HUES64 (cell line): Measurements from ENCODE around the gene POLR1A.

ENCODE experiments used
- H3K27ac ChIP-seq: 2 replicates; pipeline ENCODE4 v1.7.0; 2013; ENCODE audit warnings: low read depth, low read length, inconsistent platforms
- H3K27me3 ChIP-seq: 2 replicates; pipeline ENCODE4 v1.6.1; 2013; ENCODE audit warnings: mild to moderate bottlenecking, low read length; ENCODE audit not compliant: insufficient read depth
- H3K36me3 ChIP-seq: 2 replicates; pipeline ENCODE4 v1.6.1; 2013; ENCODE audit warnings: mild to moderate bottlenecking, low read length; ENCODE audit not compliant: insufficient read depth
- H3K4me1 ChIP-seq: 2 replicates; pipeline ENCODE4 v1.6.1; 2013; ENCODE audit warnings: mild to moderate bottlenecking, low read length, moderate library complexity; ENCODE audit not compliant: insufficient read depth
- H3K4me3 ChIP-seq: 2 replicates; pipeline ENCODE4 v1.5.1; 2013; ENCODE audit warnings: mild to moderate bottlenecking, low read length, moderate library complexity
- H3K9ac ChIP-seq: 2 replicates; pipeline ENCODE4 v1.6.1; 2013; ENCODE audit warnings: mild to moderate bottlenecking, low read depth, low read length
- H3K9me3 ChIP-seq: 2 replicates; pipeline ENCODE4 v1.6.1; 2013; ENCODE audit warnings: low read depth, low read length; ENCODE audit not compliant: insufficient read depth
- WGBS: fragments of 150-250, 120-280 bp; methylation state at CpG from one replicate; pipeline ENCODE4 v1.1.7; 2013; ENCODE audit warnings: missing lambda C conversion rate; 5-methylcytosine and 5-hydroxymethylcytosine counted together

POLR1A gene

DNA sequence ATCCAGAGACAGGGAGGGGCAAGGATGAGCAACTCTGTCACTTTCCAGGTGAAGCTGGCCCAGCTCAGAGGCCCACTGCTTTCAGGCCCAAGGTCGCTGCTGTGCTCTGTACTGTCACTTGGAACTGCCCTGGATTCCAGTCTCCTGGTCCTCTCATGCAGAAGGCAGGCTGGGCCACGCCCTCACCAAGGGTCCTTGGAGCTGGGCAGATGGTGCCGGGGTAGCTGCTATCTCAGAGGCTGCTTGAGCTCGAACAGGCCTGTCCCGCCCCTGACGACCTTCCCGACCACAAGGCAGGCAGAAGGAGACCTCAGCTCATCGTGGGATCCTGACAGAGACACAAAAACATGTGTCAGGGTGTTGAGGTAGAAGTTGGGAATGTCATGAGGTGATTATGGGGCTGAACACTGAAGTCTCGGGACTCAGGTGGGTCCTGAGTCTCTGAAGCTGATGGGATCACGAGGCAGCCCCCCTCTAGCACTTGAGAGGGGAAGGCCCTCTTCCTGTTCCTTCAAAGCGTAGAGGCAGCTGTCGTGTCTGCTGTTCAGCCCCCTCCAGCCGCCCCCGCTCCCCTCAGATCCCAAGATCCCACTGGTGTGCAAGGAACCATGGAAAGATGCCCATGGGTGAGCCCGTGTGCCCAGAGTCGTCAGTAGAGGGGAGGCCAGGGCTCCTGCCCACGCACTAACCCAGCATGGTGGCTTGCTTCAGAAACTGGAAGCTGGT lies 78.3 kb downstream of the POLR1A start:
- Histone ChIP-seq H3K4me1 (no peaks in the 10 kb centered on the region), H3K9me3 (no peaks in the 10 kb centered on the region), H3K9ac (no peak overlapping the region), H3K27ac (no peak overlapping the region), H3K4me3 (no peak overlapping the region), H3K36me3 (peaks cover 81% of the 10 kb centered on the region), H3K27me3 (no peaks in the 10 kb centered on the region)
- WGBS, result 95% methylated on average over 17 of the region's 17 CpGs

DNA sequence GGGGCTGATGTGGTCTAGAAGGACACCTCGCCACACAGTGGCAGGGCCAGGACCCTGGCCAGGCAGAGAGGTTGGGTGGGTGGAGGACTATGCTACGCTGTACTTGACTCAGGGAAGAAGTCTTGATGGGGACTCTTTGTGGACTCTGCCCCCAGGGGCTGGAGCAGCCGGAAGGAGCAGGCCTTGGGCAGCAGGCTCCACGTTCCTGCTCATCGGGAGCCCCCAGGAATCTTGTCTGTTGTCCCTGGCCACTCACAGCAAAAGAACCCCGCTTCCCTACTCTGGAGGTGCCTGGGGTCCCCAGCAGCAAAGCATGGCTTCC lies 79.0 kb downstream of the POLR1A start:
- Histone ChIP-seq H3K36me3 (peaks cover 74% of the 10 kb centered on the region), H3K4me3 (no peak overlapping the region), H3K4me1 (no peaks in the 10 kb centered on the region), H3K9ac (no peak overlapping the region), H3K27ac (no peak overlapping the region), H3K27me3 (no peaks in the 10 kb centered on the region), H3K9me3 (no peaks in the 10 kb centered on the region)
- 94% methylated on average over 6 of the region's 6 CpGs for WGBS

DNA sequence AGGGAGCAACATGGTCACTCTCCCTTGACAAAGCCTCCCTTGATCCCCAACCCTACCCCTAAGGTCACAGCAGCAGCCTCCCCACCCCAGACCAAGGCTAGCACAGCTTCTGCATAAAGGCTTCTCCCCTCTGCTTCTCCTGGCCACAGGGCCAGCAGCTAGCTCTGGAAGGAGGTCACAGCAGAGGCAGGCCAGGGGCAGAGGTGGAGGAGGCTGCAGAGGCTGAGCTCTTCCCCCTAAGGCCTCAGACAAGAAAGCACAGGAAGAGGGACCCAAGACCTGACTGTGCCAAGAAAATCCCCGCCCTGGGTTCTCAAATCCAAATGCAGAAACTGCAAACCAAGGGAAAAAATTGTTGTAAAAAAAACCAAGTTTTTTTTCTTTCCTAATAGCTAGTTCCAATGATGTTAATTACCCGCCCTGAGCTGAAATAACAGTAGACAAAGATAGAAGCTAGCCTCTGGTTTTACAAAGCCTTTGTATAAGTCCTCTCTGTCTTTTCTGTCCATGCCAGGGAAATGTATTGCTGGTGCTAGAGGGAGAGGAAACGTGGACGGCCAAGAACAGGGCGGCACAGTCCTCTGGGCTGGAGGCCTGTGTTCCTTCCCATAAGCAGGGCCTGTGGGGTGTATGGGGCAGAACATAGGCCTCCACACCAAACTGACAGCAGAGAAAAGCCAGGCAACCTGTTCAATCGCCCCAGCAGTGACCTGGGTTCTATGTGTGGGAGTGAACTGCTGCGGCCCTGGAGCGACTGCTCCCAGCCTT lies 79.5 kb downstream of the POLR1A start:
- no peaks in the 10 kb centered on the region for H3K4me1 ChIP-seq
- no peak overlapping the region for H3K27ac ChIP-seq
- 93% methylated on average over 8 of the region's 8 CpGs for WGBS
- no peaks in the 10 kb centered on the region for H3K27me3 ChIP-seq
- no peak overlapping the region for H3K4me3 ChIP-seq
- H3K9me3 ChIP-seq, result no peaks in the 10 kb centered on the region
- peaks cover 69% of the 10 kb centered on the region for H3K36me3 ChIP-seq
- H3K9ac ChIP-seq, result no peak overlapping the region

DNA sequence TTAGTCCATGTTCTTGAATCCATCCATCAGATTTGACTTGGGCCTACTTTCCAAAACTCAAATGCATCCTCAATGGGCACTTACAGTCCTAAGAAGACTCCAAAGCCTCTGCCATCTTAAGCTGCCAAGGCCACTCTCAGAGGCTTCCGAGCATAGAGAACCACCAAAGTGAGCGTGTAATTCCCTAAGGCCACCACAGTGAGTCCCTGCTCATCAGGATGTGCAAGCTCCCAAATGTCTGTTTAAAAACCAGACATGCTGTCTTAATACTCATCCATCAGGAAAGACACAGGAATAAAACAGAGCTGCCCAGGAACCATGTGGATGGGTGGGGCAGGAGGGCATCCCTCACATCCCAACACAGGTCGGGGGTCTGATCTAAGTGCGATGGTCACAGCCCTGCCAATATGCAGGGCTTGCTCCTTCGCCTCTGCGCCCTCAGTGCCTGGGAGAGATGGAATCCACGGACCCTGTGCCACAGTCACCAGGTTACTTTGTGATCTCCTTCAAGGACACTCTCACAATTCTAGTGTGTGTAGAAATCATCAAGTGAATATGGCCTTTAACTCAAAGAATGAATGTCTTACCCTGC lies 80.4 kb downstream of the POLR1A start:
- Histone ChIP-seq H3K4me3 (no peak overlapping the region), H3K4me1 (no peaks in the 10 kb centered on the region), H3K36me3 (peaks cover 60% of the 10 kb centered on the region), H3K9ac (no peak overlapping the region), H3K27ac (no peak overlapping the region), H3K27me3 (no peaks in the 10 kb centered on the region), H3K9me3 (no peaks in the 10 kb centered on the region)
- WGBS, result 98% methylated on average over 7 of the region's 7 CpGs

DNA sequence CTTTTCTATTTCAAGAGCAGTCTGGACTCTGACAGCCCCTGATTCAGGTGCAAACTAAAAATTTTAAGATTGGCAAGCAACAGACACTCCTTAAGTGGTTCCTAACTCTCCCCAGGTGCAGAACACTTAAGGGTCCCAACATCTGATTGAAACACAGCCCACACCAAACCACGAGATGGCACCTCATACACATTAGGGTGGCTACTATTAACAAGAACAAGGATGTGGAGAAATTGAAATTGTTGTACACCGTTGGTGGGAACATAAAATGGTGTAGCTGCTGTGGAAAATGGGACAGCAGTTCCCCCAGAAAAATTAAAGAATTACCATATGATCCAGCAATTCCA lies 82.3 kb downstream of the POLR1A start:
- Histone ChIP-seq H3K27ac (no peak overlapping the region), H3K36me3 (peaks cover 40% of the 10 kb centered on the region), H3K4me1 (no peaks in the 10 kb centered on the region), H3K4me3 (no peak overlapping the region), H3K27me3 (no peaks in the 10 kb centered on the region), H3K9ac (no peak overlapping the region), H3K9me3 (no peaks in the 10 kb centered on the region)
- WGBS, result 100% methylated on average over 2 of the region's 2 CpGs

DNA sequence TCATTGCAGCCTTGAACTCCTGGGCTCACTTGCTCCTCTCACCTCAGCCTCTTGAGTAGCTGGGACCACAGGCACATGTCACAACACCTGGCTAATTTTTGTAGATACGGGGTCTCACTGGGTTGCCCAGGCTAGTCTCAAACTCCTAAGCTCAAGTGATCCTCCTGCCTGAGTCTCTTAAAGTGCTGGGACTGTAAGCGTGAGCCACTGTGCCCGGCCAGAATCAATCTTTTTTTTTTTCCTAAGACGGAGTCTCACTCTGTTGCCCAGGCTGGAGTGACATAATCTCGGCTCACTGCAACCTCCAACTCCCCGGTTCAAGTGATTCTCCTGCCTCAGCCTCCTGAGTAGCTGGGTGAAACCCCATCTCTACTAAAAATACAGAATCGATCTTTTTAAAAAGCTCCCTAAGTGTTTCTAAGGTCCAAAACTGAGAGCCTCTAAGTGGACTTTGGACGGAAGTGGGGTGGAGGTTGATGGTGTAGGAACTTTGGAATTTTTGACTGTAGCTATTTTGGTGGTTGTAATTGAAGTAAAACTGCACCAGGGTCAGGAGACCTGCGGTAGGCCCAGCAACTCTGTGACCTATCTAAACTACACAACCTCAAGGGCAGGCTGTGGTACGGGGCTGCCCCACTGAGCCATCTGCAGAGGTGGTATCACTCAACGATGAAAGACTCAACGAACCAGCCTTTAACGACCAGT lies 82.9 kb downstream of the POLR1A start:
- Histone ChIP-seq H3K27me3 (no peaks in the 10 kb centered on the region), H3K4me3 (no peak overlapping the region), H3K9ac (no peak overlapping the region), H3K27ac (no peak overlapping the region), H3K4me1 (no peaks in the 10 kb centered on the region), H3K36me3 (peaks cover 35% of the 10 kb centered on the region), H3K9me3 (no peaks in the 10 kb centered on the region)
- 93% methylated on average over 13 of the region's 13 CpGs for WGBS

DNA sequence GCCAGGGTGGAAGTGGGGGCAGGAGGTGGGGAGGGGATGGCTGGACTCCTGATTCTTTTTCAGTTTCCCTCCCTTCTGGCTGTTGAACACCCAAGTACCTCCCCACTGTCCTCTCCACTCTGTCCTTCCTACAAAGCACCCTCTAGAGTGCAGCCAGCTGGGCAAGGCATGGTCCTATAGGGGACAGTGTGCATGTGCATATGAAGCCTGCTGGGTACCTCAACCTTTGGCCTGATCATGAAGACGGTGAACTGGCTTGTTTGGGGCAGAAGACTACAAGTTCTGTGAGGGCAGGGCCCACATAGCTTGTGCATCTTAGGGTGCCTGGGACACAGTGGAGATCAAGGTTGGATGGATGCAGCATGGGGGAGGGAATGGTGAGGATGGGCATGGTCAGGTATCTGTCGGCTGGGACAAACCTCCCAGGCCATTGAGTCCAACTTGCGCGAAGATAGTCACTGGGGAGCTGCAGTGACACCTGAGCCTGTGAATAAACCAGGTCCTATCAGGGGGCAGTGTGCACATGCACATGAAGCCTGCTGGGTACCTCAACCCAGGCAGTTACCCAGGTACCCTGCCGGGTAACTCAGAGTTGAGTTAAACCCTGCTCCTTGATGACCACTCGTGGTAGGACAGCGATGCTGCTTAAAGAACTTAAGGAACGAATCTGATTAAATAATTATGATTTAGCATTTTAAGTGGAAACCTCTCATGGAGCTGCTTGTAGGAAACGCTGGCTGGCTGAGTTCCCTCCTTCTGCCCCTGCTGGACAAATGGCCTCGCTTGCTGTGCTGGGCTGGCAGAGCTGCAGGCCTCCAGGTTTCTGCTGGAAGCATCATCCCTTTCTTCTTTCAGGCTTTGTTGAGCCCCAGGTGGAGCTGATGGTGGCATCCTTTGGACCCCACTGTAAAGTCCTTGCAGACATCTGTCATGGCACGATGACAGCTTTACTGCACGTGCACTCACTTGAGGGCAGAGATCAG lies 84.0 kb downstream of the POLR1A start:
- WGBS, result 93% methylated on average over 12 of the region's 12 CpGs
- H3K36me3 ChIP-seq, result peaks cover 24% of the 10 kb centered on the region
- no peak overlapping the region for H3K9ac ChIP-seq
- H3K4me3 ChIP-seq, result no peak overlapping the region
- no peak overlapping the region for H3K27ac ChIP-seq
- H3K9me3 ChIP-seq, result no peaks in the 10 kb centered on the region
- no peaks in the 10 kb centered on the region for H3K4me1 ChIP-seq
- no peaks in the 10 kb centered on the region for H3K27me3 ChIP-seq

DNA sequence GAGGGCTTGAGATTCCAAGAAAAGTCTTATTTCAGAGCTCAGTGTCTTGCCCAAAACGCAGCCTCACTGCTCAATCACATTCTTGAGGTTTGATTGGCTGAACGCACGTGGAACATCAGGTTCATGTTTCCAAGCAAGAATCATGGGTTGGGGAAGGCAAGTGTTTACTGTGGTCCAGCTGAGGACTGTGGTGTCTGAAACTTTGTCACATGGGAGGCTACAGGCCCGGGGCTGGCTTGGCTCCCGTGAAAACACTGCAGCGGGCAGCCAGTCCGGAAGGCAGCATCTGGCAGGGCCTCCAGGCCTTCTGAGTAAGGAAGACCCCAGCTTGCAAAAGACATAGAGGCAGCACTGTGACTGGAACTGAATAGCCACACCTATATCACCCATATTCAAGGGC lies 84.7 kb downstream of the POLR1A start:
- Histone ChIP-seq H3K4me3 (no peak overlapping the region), H3K27ac (no peak overlapping the region), H3K36me3 (peaks cover 17% of the 10 kb centered on the region), H3K9ac (no peak overlapping the region), H3K27me3 (no peaks in the 10 kb centered on the region), H3K4me1 (no peaks in the 10 kb centered on the region), H3K9me3 (no peaks in the 10 kb centered on the region)
- 92% methylated on average over 7 of the region's 7 CpGs for WGBS

DNA sequence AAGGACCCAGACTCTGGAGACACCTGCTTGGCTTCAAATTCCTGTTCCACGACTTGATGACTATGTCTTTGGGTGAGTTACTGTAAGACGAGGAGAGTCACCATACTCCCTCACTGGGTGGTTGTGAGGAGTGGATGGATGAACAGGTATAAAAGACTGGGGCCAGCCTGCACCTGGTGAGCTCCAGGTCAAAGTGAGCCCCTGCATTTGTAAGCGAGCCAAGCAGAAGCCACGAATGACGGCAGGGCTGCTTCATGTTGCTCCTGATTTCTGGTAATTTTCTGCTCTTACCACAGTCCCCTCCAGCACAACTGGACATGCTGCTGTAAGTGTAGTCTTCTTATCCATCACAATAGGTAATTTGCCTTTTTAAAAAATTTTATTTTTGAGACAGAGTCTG lies 86.6 kb downstream of the POLR1A start:
- Histone ChIP-seq H3K4me1 (no peaks in the 10 kb centered on the region), H3K27ac (no peak overlapping the region), H3K9me3 (0 out of 2 replicates have a peak, but pooled peaks cover 11% of the 10 kb centered on the region), H3K4me3 (no peak overlapping the region), H3K9ac (no peak overlapping the region), H3K27me3 (no peaks in the 10 kb centered on the region), H3K36me3 (peaks cover 3% of the 10 kb centered on the region; the same call in 1 of the 2 replicates)
- WGBS, result 94% methylated on average over 5 of the region's 5 CpGs
